Esophagus squamous epithelium (tissue), 4 donors: ENCODE data around the gene ZKSCAN3.

Experiments used
- CTCF ChIP-seq, 6 experiments: fragments of 450-650 bp in 4 of 6; fragments of 200-600 bp in 2 of 6; sonication (generic) in 2 of 6; IDR thresholded peaks; one replicate each; pipeline ENCODE4 v1.5.1; 2016 to 2019; ENCODE audit warnings: antibody characterized with exemption in 6 of 6, mild to moderate bottlenecking in 4 of 6, moderate library complexity in 4 of 6
- POLR2A ChIP-seq, 4 donors: fragments of 450-650 bp; IDR thresholded peaks; one replicate each; pipeline ENCODE4 v1.6.1; 2017; ENCODE audit warnings: antibody characterized with exemption in 4 of 4, mild to moderate bottlenecking in 4 of 4, moderate library complexity in 3 of 4

GRCh38 chr6:28378644-28379043 is 28.9 kb downstream of the ZKSCAN3 start:
- TF ChIP-seq POLR2A (IDR thresholded peaks at IDR 0.05) (no peak), CTCF (IDR thresholded peaks at IDR 0.05) (no peak)
